GM10248 (cell line): ENCODE results near the gene EGR4.

Source experiments
- CTCF ChIA-PET: fragments of 300-600 bp; sonication (Branson Sonifier 250); formaldehyde crosslinking; extraction: SDS; loops from one replicate; lab custom pipeline; 2021; ENCODE audit warnings: antibody characterized with exemption; lab: Yijun Ruan, JAX
- POLR2A ChIA-PET: fragments of 350-650 bp; sonication (Branson Sonifier 250); formaldehyde crosslinking; extraction: SDS; loops from one replicate; lab custom pipeline; 2020; ENCODE audit warnings: antibody characterized with exemption; lab: Yijun Ruan, JAX
- DNase-seq: peaks from one replicate; pipeline ENCODE4 v3.0.0; 2012; ENCODE audit errors: extremely low spot score
- CTCF ChIP-seq: IDR thresholded peaks from 2 replicates; pipeline ENCODE4 v1.5.1; 2012; ENCODE audit warnings: mild to moderate bottlenecking, low read depth; ENCODE audit errors: extremely low read depth, missing control alignments, control extremely low read depth

Gene EGR4

DNA sequence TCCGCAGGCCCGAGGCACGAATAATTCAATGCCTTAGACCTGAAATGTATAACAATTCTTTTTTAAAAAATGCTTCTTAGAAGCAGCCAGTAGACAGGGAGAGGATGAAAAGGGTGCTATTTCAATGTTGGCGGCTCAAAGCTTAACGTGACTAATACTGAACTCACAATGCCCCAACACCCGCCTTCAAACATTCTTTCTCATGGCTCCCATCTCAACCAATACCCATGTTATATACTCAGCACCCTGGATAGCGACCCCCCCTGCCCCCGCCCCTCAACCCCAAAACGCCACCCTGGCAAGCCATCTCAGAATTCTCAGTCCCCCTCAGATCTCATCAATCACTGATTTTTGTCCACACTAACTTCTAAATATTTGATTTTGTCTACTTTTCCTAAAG lies 13.5 kb downstream of the EGR4 start:
- no peak for TF ChIP-seq CTCF
- ChIA-PET CTCF (interaction anchor here (2.6 to 5.9 kb wide), 2 partner anchors 8 to 10 kb away, joined by 13 to 32 read pairs; no protein-coding TSS in a partner anchor), POLR2A (no interaction called here)
- DNase-seq, result no peak

DNA sequence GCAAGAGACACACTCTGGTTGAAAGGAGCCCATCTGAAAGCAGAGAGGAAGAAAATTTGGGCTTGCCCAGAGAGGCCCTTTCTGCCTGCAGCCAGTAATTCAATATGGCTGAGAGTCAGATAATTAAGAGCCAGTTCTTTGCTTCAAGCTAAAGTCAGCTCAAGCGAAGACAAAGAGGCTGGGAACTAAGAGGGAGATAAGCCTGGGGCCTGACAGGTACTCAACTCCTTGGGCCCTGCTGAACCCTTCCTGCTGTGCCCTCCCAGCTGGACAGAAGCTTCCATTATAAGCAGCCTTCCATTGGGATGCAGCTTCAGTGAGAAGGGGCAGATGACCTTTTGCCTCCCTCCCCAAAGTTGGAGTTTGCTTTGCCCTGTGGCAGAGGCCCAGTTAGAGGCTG lies 21.1 kb downstream of the EGR4 start:
- ChIA-PET CTCF (interaction anchor here (1.1 to 6.6 kb wide), 4 partner anchors 9 to 187 kb away, joined by 3 to 35 read pairs (median 8); no protein-coding TSS in a partner anchor), POLR2A (no interaction called here)
- DNase-seq, result no peak
- TF ChIP-seq CTCF, result no peak

- CTCF ChIA-PET, result interaction anchor here (0.9 to 4.4 kb wide), 3 partner anchors 11 to 38 kb away, joined by 3 to 13 read pairs (median 3); no protein-coding TSS in a partner anchor
- TF ChIP-seq CTCF, result no peak
- POLR2A ChIA-PET, result no interaction called here
- DNase-seq, result no peak
Measured at GRCh38 chr2:73269686-73270465, 23.5 kb downstream of the EGR4 start.

- peak; percentile 91 for DNase-seq
- CTCF ChIA-PET, result interaction anchor here (1.2 to 1.7 kb wide), 4 partner anchors 8 to 92 kb away, joined by 3 to 15 read pairs (median 4); no protein-coding TSS in a partner anchor
- POLR2A ChIA-PET, result no interaction called here
- no peak for TF ChIP-seq CTCF
Measured at GRCh38 chr2:73268830-73269685, 24.3 kb downstream of the EGR4 start.

DNA sequence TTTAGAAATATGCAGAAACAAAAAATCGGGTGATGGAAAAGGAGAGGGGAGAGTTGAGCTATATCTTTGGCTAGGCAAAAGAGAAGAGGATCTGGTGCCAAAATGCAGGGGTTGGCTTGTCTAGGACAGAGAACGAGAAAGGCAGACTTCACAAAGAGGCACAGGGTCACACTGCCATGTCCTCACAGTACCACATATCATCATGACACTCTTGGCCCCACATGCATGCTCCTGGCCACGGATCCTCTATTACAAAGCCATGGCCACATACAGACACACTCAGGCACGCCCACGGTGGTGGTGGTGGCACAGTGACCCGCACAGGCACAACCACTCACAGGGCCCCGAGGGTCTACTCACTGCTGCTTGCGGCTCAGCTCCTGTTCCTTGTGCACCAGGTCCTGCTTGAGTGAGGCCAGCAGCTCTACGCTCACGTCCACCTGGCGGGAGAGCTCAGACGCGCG lies 24.9 kb downstream of the EGR4 start:
- ChIA-PET POLR2A (no interaction called here), CTCF (interaction anchor here (1.2 to 1.7 kb wide), 4 partner anchors 9 to 91 kb away, joined by 3 to 15 read pairs (median 4); no protein-coding TSS in a partner anchor)
- TF ChIP-seq CTCF, result no peak
- no peak for DNase-seq

- POLR2A ChIA-PET, result no interaction called here
- TF ChIP-seq CTCF, result no peak
- CTCF ChIA-PET, result interaction anchor here (1.7 kb wide), 1 partner anchor 23 kb away, joined by 15 read pairs; no protein-coding TSS in a partner anchor
- no peak for DNase-seq
Measured at GRCh38 chr2:73267008-73267407, 26.3 kb downstream of the EGR4 start.
